ENCODE measurements around the gene RCN2.

RCN2 gene

DNA sequence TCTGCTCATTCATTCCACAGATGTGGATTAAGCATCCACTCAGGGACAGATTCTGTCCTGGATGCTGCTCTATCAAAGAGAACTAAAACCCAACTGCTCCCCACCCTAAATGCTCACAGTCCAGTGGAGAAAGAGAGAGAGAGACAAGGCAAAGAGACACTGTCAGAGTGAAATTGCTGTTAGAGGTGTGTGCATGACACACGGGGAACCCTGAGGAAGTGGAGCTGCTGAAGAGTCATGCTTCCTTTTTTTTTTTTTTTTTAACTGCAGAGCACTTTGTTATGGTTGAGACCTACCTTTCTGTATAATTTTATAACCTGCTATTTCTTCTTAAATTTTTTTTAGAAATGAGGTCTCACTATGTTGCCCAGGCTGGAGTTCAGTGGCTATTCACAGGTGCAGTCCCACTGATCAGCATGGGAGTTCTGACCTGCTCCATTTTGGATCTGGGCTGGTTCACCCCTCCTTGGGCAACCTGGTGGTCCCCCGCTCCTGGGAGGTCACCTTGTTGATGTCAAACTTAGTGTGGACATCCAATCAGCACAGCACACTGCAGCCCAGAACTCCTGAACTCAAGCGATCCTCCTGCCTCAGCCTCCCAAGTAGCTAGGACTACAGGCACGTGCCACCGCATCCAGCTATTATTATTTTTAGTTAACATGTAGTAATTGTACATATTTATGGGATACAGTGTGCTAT lies 45.2 kb downstream of the RCN2 start:
- DNase-seq, result no peak

DNA sequence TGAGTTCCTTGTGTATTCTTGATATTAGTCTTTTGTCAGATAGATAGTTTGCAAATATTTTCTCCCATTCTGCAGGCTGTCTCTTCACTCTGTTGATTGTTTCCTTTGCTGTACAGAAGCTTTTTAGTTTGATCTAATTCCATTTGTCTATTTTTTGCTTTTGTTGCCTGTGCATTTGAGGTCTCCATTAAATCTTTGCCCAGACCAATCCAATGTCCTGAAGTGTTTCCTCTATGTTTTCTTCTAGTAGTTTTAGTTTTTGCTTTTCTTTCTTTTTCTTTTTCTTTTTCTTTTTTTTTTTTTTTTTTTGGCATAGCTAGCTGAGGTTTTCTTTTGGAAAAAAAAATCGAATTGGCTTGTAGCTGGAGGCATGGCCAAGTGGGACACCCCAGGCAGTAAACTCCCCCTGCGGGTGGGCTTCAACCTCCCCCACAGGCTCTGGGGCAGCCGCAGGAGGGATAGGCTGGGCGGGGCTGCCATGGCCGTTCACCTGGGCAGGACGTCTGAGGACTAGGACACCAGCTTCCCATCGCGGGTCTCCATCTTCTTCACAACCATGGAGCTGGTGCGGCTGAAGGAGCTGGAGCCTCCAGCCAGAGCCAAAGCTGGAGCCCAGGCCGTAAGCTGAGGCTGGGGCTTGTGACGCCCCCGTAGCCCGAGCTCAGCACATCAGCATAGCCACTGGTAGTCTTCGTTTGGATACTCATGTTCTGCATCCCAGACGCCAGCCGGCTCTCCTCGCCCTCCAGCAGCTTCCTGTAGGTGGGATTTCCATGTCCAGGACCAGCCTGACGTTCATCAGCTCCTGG lies 47.2 kb downstream of the RCN2 start:
- DNase-seq, result no peak

DNA sequence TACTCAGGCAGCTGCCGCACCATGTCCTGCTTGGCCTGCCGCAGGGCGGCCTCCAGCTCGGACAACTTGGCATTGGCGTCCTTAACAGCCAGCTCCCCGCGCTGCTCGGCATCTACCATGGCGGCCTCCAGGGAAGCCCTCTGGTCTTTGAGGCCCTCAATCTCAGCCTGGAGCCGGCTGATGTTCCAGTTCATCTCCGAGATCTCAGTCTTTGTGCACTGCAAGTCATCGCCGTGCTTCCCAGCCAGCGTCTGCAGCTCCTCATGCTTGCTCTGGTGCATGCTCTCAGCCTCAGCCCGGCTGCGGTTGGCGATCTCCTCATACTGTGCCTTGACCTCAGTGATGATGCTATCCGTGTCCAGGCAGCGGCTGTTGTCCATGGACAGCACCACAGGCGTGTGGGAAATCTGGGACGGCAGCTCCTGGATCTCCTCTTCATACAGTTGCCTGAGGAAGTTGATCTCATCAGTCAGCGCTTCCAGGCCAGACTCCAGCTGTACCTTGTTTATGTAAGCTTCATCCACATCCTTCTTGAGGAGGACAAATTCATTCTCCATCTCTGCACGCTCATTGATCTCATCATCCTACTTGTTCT lies 47.9 kb downstream of the RCN2 start:
- no peak for DNase-seq

DNA sequence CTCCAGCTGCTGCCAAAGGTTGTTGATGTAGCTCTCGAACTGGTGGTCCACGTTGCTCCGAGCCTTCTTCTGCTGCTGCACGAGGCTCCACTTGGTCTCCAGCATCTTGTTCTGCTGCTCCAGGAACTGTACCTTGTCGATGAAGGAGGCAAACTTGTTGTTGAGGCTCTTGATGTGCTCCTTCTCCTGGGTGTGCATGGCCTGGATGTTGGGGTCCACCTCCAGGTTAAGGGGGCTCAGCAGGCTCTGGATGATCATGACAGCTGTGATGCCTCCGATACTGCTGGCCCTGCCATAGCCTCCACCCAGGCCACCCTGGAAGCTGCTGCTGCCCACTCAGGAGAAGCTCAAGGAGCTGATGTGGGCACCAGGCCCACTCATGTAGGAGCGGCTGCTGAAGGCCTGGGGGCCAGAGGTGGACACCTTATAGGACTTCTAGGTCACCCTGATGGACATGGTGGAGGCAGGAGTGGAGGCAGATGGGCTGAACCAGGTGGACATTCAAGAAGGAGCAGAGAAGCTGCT lies 48.5 kb downstream of the RCN2 start:
- no peak for DNase-seq

DNA sequence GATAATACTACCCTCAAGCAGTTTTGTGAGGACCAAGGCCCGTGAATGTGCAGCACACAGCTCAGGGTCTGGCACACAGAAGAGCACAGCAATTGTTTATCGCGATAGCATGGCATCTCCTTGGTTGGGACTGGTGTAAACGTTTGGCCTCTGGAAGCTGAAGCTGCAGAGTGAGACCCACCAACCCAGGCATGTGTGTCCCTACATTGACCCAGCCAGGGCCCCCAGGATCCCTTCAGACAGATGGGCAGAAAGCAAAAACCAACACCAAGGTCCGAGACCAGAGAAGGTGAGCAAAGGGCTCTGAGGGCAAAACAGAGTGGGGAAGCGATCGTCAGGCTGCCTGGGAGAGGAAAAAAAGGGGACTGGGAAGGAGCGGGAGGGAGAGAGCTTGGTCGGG lies 50.8 kb downstream of the RCN2 start:
- no peak for DNase-seq

DNA sequence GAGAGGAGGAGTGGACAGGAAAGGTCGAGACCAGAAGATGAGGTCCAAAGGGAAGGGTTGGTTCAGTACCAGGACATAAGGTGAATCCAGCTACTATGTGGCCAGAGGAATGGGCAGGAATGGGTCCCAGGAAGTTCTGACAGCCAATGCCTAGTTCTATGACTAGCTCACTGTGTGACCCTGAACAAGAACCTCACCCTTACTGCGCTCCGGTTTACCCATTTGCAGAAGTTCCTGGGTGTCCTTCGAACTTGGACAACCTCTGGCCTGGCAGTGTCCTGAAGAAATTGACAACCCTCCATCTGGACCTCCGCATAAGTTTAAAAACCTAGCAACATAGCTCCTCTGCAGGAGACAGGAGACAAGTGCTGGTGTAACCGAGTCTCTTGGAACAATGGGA lies 51.2 kb downstream of the RCN2 start:
- DNase-seq, result no peak

DNA sequence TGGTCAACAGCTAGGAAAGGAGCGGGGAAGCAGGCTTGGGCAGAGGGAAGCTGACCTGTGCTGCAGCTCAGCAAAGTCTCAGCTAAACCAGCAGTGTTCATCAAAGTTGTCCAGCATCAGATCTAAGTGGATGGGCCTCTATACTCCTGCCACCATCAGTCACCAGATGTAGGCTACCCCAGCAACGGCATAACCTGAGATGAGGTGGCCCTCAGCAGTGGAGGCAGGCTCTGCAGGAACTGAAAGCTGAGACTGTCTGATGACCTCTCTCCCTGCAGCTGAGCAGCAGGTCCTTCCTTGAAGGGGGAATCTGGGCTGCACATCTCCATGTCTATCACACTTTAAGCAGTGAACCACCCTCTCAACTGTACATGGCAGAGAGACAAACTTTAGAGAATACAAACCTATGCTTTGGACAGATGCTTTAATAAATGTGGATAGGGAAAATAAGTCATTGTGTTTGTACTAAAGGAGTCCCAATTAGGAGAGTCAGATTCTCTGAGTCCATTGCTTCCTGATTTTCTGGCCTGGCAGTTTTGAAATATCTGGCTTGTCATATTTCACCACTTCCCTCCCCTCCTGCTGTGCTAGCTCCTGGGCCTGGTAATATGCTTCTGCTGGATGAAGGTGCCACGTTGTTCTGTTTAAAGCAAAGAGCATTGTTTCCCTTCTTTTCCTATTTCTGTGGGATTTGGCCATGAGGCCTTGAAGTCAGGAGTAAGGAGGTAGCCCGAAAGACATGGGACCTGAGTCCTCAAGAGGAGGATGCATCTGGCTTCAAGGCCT lies 52.2 kb downstream of the RCN2 start:
- no peak for DNase-seq

DNA sequence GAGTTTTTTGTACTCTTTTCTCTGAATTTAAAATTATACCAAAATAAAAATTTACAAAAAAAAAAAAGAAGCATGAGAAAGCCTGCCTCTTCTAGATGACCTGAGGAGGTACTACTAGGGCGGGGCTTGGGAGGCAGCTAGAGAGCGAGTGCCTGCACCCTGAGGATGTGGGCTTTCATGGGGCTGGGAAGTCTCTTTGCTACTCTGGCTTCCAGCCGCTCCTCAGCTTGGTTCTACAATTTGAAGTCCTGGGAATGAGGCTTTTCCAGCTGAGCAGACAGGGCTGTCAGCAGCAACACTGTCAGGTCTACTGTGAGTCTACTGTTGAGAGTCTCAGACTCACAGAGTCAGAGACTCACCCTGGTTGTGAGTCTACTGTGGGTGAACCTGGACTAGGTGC lies 55.2 kb downstream of the RCN2 start:
- DNase-seq, result no peak

DNA sequence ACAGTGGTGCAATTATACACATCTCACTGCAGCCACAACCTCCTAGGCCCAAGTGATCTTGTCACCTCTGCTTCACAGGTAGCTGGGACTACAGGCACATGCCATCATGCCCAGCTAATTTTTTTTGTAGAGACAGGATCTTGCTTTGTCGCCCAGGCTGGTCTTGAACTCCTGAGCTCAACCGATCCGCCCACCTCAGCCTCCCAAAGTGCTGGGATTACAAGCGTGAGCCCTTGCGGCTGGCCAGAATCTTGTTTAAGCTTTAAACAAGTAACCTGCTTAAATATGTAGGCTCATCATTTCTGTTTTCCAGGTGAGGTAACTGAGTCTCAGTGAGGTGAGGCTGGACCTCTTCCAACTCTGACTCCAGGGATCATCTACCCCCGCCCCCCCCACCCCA lies 55.7 kb downstream of the RCN2 start:
- DNase-seq, result no peak

DNA sequence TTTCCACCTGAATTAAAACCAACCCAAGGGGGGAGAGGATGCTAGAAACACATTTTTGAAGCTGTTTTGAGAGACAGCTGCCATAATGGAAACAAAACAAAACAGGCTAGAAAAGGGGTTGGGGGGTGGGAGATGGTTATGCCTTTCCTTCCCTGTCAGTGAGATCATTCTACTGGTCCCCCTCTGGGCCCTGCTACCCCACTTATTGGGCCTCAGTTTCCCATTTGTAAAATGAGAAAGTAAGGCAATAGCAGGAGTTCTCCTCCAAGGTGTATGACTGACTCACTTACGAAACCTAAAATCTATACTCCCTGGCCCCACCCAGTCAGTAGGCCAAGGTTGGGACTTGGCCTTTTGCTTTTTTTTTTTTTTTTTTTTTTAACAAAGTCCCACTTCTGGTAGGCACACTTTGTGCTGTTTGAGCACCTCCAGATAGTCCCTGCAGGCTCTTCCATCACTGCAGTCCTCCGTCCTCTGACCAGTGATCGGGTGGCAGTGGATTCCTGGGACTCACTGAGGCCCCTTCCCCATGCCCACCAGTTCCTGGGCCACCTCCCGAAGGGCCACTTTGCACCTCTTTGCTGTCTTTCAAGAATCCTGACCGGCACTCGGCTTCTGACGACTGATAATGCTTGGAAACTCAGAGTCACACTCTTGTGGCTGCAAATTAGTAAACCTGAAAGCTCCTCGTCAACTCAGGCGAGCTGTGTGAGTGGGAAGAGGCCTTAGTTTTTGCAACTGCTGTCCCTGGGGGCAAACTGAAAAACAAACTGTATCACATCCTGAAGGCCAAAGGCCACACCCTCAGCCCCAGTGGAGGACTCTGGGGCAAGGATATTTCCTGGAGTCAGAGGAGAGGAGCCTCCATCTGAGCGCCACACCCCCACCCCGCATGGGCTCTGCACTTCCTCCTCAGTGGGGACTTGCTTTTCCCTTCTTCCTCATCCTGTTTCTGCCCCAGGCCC lies 56.6 kb downstream of the RCN2 start:
- DNase-seq, result no peak

DNA sequence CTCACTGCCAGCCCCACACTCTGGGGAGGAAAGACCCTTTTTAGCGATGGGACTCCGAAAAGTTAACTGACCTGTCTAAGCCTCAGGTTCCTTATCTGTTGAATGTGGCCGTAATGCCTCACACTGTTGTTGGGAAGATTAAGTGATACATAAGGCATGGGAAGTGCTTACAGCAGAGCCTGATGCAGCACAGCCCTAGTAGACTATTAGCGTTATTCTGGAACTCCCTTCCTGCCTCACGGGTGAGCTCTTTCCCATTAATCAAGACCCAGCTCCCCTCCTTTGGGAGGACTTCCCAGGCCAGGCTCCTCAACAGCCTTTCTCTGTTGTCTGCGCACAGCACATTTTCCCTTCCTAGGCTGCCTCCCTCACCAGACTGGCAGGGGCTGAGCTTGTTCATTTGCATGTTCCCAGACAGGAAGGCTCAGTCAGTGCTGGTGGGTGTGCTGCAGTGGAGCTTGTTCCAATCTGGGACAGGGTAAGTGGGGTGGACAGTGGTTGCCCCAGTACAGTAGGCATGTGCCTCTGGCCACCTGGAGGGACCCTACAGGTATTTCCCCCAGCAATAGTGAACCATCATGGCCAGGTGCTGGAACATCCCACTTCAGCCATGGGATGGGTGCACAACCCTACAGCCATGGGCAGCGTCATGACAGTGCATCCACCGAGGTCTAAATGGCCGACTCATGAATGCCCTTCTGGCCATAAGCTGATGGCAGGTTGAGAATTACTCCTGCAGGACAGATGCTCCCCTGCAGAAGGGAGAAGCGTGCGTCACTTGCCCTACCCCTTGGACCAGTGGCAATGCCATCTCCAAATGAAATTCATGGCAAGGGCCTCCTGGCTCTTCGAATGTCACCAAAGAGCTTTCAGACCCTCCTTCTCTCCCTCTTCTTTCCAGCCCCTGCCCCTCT lies 57.6 kb downstream of the RCN2 start:
- no peak for DNase-seq

DNA sequence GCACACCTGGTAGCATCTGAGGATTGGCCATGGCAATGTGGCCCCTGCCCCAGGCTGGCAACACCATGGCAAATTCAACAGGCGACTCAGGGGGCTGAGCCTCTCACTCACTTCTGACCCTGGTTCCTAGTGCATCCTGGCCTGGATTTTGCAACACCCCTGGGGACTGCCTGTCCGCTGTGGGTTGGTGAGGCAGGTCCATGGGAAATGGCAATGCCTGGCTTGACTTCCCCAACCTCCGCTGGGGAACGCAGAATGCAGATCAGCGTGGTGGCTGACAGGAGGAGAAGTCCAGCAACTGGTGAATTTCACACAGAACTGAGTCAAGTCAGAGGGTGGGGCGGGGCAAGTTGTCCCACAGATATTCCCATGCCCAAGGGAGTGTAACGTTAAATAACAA lies 59.5 kb downstream of the RCN2 start:
- DNase-seq, result no peak

DNA sequence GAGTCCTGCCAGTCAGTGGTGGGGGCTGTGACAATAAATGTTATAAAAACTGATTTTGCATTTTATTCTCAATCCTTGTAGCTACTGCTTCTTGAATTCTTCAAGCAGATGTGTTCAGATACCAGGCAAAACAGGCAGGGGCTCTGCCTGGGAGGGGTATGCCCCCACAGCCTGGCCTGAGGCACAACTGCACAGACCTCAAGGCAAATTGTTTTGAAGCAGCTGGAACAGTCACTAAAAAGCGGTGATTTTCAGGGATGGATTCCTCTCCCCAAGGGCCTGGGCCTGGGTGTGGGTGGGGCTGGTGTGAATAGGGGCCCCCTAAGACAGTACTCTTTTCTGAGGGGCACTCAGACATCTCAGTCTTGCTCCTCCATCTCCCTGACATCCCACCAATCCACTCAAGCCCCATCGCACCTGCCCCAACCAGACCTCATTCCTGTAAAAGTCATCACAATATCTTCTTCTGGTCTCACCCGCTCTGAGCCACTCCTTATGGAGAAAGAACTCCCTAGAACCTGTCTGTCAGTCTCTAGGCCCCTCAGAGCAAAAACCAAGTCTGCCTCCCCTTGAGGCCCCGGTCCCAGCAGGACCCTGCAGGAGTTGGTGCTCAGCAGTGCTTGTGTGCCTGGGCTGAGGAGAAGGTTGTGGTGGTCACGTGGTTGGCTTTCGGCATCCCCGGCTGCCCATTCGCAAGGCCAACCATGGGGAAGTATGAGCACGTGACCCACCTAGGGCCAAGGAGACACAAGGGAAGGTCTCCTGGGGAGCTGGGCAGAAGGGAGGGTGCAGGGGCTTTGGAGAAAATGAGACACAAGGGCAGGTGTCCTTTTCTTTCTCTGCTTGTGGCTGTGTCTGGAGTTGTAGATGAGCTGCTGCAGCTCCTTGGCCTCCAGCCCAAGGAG lies 60.4 kb downstream of the RCN2 start:
- DNase-seq, result no peak

DNA sequence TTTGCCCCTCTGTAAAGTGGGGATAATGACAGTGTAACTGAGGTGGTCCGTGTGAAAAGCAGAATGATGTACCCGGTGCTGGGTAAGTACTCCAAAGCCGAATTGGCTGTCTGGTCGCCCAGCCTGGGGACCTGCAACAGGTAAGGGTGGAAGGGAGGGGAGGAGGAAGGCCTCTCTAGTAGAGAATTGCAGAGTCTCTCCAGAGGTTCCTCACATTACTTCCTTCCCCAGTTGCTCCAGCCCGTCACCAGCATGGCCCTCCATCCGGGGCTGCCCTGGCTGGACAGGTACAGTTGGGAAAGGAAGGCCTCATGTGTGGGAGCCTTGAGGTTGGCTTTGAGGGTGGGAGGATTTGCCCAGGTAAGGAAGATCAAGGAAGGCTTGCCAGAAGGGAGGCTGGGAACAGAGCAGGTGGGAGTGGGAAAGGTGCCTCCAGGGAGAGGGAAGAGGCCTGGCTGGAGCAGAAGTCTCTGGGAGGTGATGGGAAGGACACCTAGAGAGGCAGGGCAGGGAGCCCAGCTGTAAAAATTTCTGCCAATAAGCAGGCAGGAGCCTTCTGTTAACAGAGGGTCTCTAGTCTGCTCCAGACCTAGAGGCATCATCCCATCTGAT lies 61.7 kb downstream of the RCN2 start:
- no peak for DNase-seq

DNA sequence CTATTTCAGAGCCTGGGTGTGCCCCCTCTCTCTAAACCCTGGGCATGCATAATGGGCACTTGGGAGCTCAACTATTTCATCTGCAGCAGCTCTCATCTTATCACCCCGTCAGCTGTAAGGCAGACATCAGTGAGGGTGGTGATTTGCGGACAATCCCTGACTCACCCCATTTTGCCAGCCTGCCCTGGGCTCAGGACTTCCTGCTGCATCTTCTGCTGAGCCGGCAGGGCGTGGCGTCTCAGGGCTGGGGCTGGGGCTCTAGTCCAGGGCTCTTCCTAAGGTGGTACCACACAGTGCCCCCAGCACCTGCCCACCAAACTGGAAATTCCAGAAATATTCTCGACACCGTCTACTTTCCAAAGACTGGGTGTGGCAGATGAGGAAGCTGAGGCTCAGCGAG lies 62.5 kb downstream of the RCN2 start:
- no peak for DNase-seq

DNA sequence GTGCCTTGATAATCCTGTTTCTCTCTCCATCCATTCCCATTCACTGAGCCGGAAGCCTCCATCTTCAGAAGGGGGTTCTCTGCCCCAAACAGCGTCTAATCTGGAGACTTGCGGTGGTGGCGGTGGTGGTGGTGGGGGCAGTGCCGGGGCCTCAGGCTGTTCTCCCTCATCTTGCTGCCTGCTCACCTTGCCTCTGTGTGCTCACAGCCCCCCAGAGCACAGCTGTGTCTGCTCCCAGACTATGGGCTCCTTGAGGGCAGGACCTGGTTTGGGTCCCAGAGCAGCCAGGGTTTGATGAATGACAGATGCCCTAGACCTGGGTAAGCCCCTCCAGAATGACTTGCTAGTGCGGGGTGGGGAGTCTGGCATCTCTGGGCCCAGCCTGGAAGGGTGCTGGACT lies 62.9 kb downstream of the RCN2 start:
- no peak for DNase-seq

DNA sequence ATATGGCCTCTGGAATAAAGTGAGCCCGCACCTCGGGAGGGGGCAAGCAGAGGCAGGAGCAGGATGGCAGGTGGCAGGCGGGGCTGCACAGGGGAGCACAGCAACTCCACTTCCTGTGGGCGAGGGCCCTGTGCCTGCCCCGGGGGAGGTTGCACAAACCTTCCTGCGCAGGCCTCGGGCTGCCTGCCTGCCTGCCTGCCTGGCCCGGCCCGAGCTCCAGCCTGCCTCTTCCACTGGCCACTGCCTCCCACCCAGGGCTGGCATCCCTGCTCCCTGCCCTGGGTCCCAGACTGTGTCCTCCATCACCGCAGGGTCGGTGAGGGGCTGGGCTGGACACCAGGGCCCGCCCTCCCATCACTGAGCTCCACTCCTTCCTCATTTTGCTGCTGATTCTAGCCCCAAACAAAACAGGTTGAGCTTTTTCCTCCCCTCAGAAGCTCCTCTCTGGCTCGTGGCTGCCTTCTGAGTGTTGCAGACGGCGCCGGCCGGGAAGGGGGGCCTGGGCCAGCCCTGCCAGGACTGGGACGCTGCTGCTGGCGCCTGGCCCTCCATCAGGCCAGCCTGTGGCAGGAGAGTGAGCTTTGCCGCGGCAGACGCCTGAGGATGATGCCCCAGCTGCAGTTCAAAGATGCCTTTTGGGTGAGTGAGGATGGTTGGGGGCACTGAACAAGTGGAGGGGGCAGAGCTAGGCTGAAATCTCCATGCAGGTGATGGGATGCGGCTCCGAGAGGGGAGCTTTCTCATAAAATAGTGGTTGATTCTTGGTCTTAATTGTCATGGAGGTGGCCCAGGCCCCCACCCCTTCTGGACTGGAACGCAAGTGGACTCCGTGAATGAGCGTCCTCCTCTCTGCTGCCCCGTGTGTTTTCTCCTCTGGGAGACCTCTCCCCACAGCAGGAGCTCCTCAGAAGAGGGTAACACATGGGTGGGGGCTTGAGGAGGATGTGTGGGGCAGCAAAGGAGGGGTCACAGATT lies 63.7 kb downstream of the RCN2 start, which contains the start of gene PSTPIP1:
Gene PSTPIP1, plus strand, starts transcription at position 156 of the 975 bp plus-strand sequence. Its CDS starts 448 bp downstream, at position 604.
- no peak for DNase-seq

DNA sequence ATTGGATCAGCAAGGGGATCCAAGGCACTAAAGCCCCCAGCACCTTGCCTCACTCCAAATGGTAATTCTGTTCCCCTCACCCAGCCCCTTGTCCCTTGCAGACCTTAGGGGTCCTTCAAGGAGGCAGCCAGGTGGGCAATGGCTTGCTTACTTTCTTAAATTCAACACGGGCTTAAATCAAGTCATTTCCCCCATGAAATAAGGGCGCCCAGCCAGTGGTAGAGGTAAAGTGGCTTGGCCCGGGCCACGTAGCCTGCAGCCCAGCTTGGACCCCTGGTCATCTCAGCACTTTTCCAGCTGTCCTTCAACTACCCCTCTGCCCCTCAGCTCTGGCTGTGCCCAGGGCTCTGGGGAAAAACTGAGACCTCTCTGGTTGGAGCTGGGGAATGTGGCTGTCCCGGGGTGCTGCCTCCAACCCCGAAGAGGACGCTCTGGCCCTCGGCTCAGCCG lies 64.6 kb downstream of the RCN2 start:
- no peak for DNase-seq
